ENCODE results near the gene UGT1A4. TPM values are rescaled to one million over a fixed set of nuclear protein-coding genes. Genes with fewer than 3 reads are reported as not detected.
A peak's percentile ranks its signal among the peaks of the same experiment; 100 is the strongest.

Gene UGT1A4
- total RNA-seq, 2 experiments from 2014 or later = not detected

- H3K27ac ChIP-seq (ENCODE audit: low read depth in 1 of 2, low read length in 2 of 2) = no peak overlapping the region
- DNase-seq (no peak), ATAC-seq (ENCODE audit: poor library complexity) (no peak)
- H3K27ac Mint-ChIP-seq = no peak overlapping the region
- H3K9me3 Mint-ChIP-seq = no peaks in the 10 kb centered on the region
- TF ChIP-seq CTCF (IDR thresholded peaks at IDR 0.05) = no peak
- peaks cover 10% of the 10 kb centered on the region for H3K27me3 Mint-ChIP-seq
- no peaks in the 10 kb centered on the region for H3K4me1 Mint-ChIP-seq (ENCODE audit: low read depth)
- no peaks in the 10 kb centered on the region for H3K36me3 Mint-ChIP-seq (ENCODE audit: low read depth)
- intact Hi-C loops (cut with DNase I, micrococcal nuclease) = no loop called here
- ChIA-PET POLR2A (no interaction called here), CTCF (no interaction called here)
- peaks cover 6 to 8% of the 10 kb centered on the region in 2 experiments for H3K27me3 ChIP-seq (ENCODE audit: control insufficient read depth in 1 of 2, insufficient read depth in 2 of 2, low read length in 2 of 2)
- no peaks in the 10 kb centered on the region for H3K36me3 ChIP-seq (ENCODE audit: insufficient read depth, low read length)
- no peaks in the 10 kb centered on the region for H3K4me1 ChIP-seq (ENCODE audit: insufficient read depth, low read length)
- peaks cover 0 to 10% of the 10 kb centered on the region in 2 experiments for H3K9me3 ChIP-seq (ENCODE audit: control insufficient read depth in 1 of 2, insufficient read depth in 1 of 2, low read length in 2 of 2)
- no peak overlapping the region for H3K4me3 ChIP-seq (ENCODE audit: low read length)
- no peak overlapping the region for H3K4me3 Mint-ChIP-seq
These were observed 91.8 kb downstream of the UGT1A4 start for GRCh38 chr2:233810385-233810784.

GRCh38 chr2:233811087-233811486 lies 92.6 kb downstream of the UGT1A4 start:
- DNase-seq = peak in 1 of 14 experiments; percentile 27

GRCh38 chr2:233811732-233812131 lies 93.2 kb downstream of the UGT1A4 start:
- TF ChIP-seq CTCF (IDR thresholded peaks at IDR 0.05) = no peak
- intact Hi-C loops (cut with DNase I, micrococcal nuclease) = no loop called here
- H3K4me3 Mint-ChIP-seq = no peak overlapping the region
- H3K36me3 Mint-ChIP-seq (ENCODE audit: low read depth) = no peaks in the 10 kb centered on the region
- ATAC-seq (ENCODE audit: poor library complexity) (no peak), DNase-seq (peak in 1 of 14 experiments; percentile 17)
- ChIA-PET POLR2A (no interaction called here), CTCF (no interaction called here)
- no peaks in the 10 kb centered on the region for H3K9me3 Mint-ChIP-seq
- H3K9me3 ChIP-seq (ENCODE audit: control insufficient read depth in 1 of 2, insufficient read depth in 1 of 2, low read length in 2 of 2) = peaks cover 0 to 10% of the 10 kb centered on the region in 2 experiments
- no peak overlapping the region for H3K27ac Mint-ChIP-seq
- H3K4me1 Mint-ChIP-seq (ENCODE audit: low read depth) = no peaks in the 10 kb centered on the region
- H3K4me1 ChIP-seq (ENCODE audit: insufficient read depth, low read length) = no peaks in the 10 kb centered on the region
- H3K27me3 Mint-ChIP-seq = peaks cover 10% of the 10 kb centered on the region
- H3K27me3 ChIP-seq (ENCODE audit: control insufficient read depth in 1 of 2, insufficient read depth in 2 of 2, low read length in 2 of 2) = peaks cover 8% of the 10 kb centered on the region in 2 experiments
- H3K36me3 ChIP-seq (ENCODE audit: insufficient read depth, low read length) = no peaks in the 10 kb centered on the region
- H3K27ac ChIP-seq (ENCODE audit: low read depth in 1 of 2, low read length in 2 of 2) = no peak overlapping the region
- H3K4me3 ChIP-seq (ENCODE audit: low read length) = no peak overlapping the region

More at GRCh38 chr2:233811087-233811486, 92.6 kb downstream of the UGT1A4 start:
- ATAC-seq (ENCODE audit: poor library complexity) = no peak
- no peaks in the 10 kb centered on the region for H3K36me3 Mint-ChIP-seq (ENCODE audit: low read depth)
- peaks cover 0 to 10% of the 10 kb centered on the region in 2 experiments for H3K9me3 ChIP-seq (ENCODE audit: control insufficient read depth in 1 of 2, insufficient read depth in 1 of 2, low read length in 2 of 2)
- H3K9me3 Mint-ChIP-seq = no peaks in the 10 kb centered on the region
- intact Hi-C loops (cut with DNase I, micrococcal nuclease) = no loop called here
- no peaks in the 10 kb centered on the region for H3K4me1 ChIP-seq (ENCODE audit: insufficient read depth, low read length)
- H3K27ac Mint-ChIP-seq = no peak overlapping the region
- ChIA-PET CTCF (no interaction called here), POLR2A (no interaction called here)
- H3K27me3 ChIP-seq (ENCODE audit: control insufficient read depth in 1 of 2, insufficient read depth in 2 of 2, low read length in 2 of 2) = peaks cover 6 to 8% of the 10 kb centered on the region in 2 experiments
- H3K4me3 ChIP-seq (ENCODE audit: low read length) = no peak overlapping the region
- H3K4me1 Mint-ChIP-seq (ENCODE audit: low read depth) = no peaks in the 10 kb centered on the region
- TF ChIP-seq CTCF (IDR thresholded peaks at IDR 0.05) = no peak
- H3K27me3 Mint-ChIP-seq = peaks cover 10% of the 10 kb centered on the region
- H3K36me3 ChIP-seq (ENCODE audit: insufficient read depth, low read length) = no peaks in the 10 kb centered on the region
- H3K4me3 Mint-ChIP-seq = no peak overlapping the region
- no peak overlapping the region for H3K27ac ChIP-seq (ENCODE audit: low read depth in 1 of 2, low read length in 2 of 2)

Data from CD4-positive, alpha-beta T cell (primary cell).